ENCODE results near the gene CLEC16A. TPM values are rescaled to one million over a fixed set of nuclear protein-coding genes. Genes with fewer than 3 reads are reported as not detected.
A peak's percentile ranks its signal among the peaks of the same experiment; 100 is the strongest.

Gene CLEC16A
- total and polyA plus RNA-seq, 8 donors, result 8.1 to 17.2 (median 10.7) TPM

DNA sequence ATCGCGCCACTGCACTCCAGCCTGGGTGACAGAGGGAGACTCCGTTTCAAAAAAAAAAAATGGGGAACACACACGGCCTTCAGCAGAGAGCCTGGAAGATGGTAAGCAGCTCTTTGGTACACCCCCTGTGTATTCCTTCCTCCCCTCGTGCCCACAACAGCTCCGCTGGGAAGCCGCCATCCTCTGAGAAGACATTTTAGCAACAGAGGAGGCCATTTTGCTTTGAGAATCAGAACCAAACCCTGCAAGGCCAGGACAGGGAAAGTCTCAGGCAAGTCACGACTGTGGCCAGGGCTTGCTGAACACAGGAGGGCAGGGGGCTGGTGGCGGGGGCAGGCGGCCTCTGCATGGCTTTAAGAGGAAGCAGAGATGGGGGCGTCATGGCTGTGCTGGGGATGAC, 265.9 kb downstream of the CLEC16A start:
- no peak for FAIRE-seq
- TF ChIP-seq CTCF (IDR thresholded peaks at IDR 0.05), result no peak
- Histone ChIP-seq H3K9me3 (no peaks in the 10 kb centered on the region), H3K27me3 (no peaks in the 10 kb centered on the region), H3K4me1 (peaks cover 0 to 2% (median 0%) of the 10 kb centered on the region in 3 donors), H3K36me3 (no peaks in the 10 kb centered on the region), H3K4me3 (no peak overlapping the region), H3K27ac (no peak overlapping the region)
- intact Hi-C loops (cut with DNase I), result no loop called here
- ATAC-seq, result no peak
- DNase-seq, result no peak
- 70 to 71% methylated on average over 11 of the region's 11 CpGs for WGBS, 2 donors

- H3K4me3 ChIP-seq, result no peak overlapping the region
- ATAC-seq (no peak), DNase-seq (no peak), FAIRE-seq (no peak)
- no peaks in the 10 kb centered on the region for H3K9me3 ChIP-seq
- no peaks in the 10 kb centered on the region for H3K27me3 ChIP-seq
- no peaks in the 10 kb centered on the region for H3K4me1 ChIP-seq
- no peak overlapping the region for H3K27ac ChIP-seq
- 41 to 48% methylated on average over 16 of the region's 16 CpGs for WGBS, 2 donors
- intact Hi-C loops (cut with DNase I), result no loop called here
- TF ChIP-seq CTCF (IDR thresholded peaks at IDR 0.05), result no peak
- H3K36me3 ChIP-seq, result no peaks in the 10 kb centered on the region
Measured at GRCh38 chr16:11211061-11211976, 267.0 kb downstream of the CLEC16A start.

DNA sequence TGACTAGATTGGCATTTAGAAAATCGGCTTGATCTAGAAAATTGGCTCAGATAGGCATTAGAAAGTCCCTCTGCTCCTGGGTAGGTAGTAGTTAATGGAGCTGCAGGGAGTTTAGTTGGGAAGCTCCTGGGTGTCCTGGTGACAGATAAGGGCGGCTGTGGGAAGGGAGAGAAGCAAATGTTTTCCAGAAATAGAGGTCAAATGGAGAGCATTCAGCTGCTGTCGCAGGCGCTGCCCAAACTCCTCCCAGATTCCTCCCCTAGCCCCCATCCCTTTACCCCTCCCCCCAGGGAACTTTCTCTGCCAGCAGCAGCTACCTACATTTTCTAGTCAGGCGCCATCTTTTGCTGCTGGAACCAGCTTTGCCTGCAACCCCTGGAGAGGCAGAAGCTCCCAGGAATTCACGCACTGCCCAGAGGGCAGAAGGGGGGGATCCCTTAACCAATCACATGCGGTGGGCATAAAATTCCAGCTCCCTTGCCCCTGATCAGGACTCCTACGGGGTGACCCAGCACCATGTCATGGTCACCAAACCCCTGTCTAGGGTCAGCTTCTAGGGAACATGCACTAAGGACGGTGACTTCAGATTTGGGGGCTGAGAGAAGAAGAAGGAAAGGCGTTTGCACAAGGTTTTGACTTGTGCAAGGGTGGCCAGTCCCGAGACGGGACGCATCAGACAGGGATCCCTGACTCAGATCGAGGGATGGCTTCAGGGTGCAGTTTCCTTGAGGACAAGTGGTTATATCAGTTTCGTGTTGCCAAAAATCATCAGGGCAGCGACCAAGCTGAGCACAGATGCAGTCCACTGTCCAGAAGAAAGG, 267.8 kb downstream of the CLEC16A start:
- no peak overlapping the region for H3K4me3 ChIP-seq
- intact Hi-C loops (cut with DNase I), result no loop called here
- DNase-seq (no peak), ATAC-seq (peak in 2 of 4 donors; percentile 20 to 23), FAIRE-seq (no peak)
- H3K36me3 ChIP-seq, result no peaks in the 10 kb centered on the region
- no peaks in the 10 kb centered on the region for H3K27me3 ChIP-seq
- no peaks in the 10 kb centered on the region for H3K9me3 ChIP-seq
- WGBS, 2 donors, result 56 to 57% methylated on average over 16 of the region's 16 CpGs
- H3K27ac ChIP-seq, result no peak overlapping the region
- no peaks in the 10 kb centered on the region for H3K4me1 ChIP-seq
- no peak for TF ChIP-seq CTCF (IDR thresholded peaks at IDR 0.05)

DNA sequence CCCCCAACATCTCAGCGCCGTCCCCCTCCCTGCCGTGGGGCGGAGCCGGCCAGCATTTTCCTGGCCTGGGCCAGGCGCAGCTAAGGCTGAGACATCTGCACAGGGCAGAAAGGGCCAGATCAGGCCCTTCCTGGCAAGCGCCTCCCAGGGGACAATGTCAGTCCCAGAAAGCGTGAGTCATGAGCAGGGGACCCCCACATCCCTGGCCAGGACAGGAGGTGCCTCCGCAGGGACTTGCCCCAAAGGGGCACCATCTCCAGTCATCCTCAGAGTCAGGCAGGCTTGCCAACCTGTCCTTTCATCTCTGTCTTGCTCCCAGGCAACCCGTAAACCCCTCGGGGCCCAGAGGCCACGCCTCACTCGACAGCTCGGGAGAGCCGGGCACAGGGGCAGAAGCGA, 268.4 kb downstream of the CLEC16A start:
- ATAC-seq (no peak), DNase-seq (no peak), FAIRE-seq (no peak)
- intact Hi-C loops (cut with DNase I), result no loop called here
- Histone ChIP-seq H3K9me3 (no peaks in the 10 kb centered on the region), H3K4me3 (no peak overlapping the region), H3K4me1 (no peaks in the 10 kb centered on the region), H3K27me3 (no peaks in the 10 kb centered on the region), H3K27ac (no peak overlapping the region), H3K36me3 (no peaks in the 10 kb centered on the region)
- TF ChIP-seq CTCF (IDR thresholded peaks at IDR 0.05), result no peak
- 80 to 90% methylated on average over 14 to 16 of the region's 16 CpGs for WGBS, 2 donors
